Loucy (cell line): ENCODE data around the gene PEX16.

Experiments used
- H2AFZ ChIP-seq: fragments of 200-600 bp; sonication (generic); 2 replicates; pipeline ENCODE4 v1.6.0; 2016; ENCODE audit warnings: antibody characterized with exemption, mild to moderate bottlenecking, low read length, moderate library complexity
- H3F3A ChIP-seq: fragments of 200-600 bp; 2 replicates; pipeline ENCODE4 v1.6.0; 2016; ENCODE audit warnings: antibody characterized with exemption, low read depth, mild to moderate bottlenecking
- H3K27me3 ChIP-seq: fragments of 200-600 bp; sonication (generic); 2 replicates; pipeline ENCODE4 v1.6.1; 2014; ENCODE audit warnings: low read length, mild to moderate bottlenecking; ENCODE audit not compliant: insufficient read depth, poor library complexity, severe bottlenecking
- H3K36me3 ChIP-seq: fragments of 200-600 bp; sonication (generic); 2 replicates; pipeline ENCODE4 v1.6.1; 2016; ENCODE audit warnings: low read length; ENCODE audit not compliant: insufficient read depth
- H3K4me1 ChIP-seq: fragments of 200-600 bp; sonication (generic); 2 replicates; pipeline ENCODE4 v1.5.1; 2014; ENCODE audit warnings: low read length, mild to moderate bottlenecking; ENCODE audit not compliant: insufficient read depth, poor library complexity, severe bottlenecking
- H3K4me2 ChIP-seq: fragments of 200-600 bp; sonication (generic); 2 replicates; pipeline ENCODE4 v1.6.0; 2014; ENCODE audit warnings: antibody characterized with exemption, low read length, low read depth, mild to moderate bottlenecking; ENCODE audit not compliant: poor library complexity, severe bottlenecking
- H3K4me3 ChIP-seq: fragments of 200-600 bp; sonication (generic); 2 replicates; pipeline ENCODE4 v1.5.1; 2014; ENCODE audit warnings: low read length, mild to moderate bottlenecking, mixed read lengths; ENCODE audit not compliant: poor library complexity, severe bottlenecking
- H3K79me2 ChIP-seq: fragments of 200-600 bp; sonication (generic); 2 replicates; pipeline ENCODE4 v1.6.1; 2014; ENCODE audit warnings: low read length; ENCODE audit not compliant: insufficient read depth
- H3K9ac ChIP-seq: fragments of 200-600 bp; sonication (generic); 2 replicates; pipeline ENCODE4 v1.6.0; 2014; ENCODE audit warnings: mild to moderate bottlenecking, low read depth, low read length, moderate library complexity; ENCODE audit not compliant: poor library complexity, severe bottlenecking
- H3K9me2 ChIP-seq: fragments of 200-600 bp; sonication (generic); replicated peaks from 2 replicates; pipeline ENCODE4 v1.6.1; 2016; ENCODE audit warnings: low read depth, low read length, mixed read lengths
- H3K9me3 ChIP-seq: fragments of 200-600 bp; sonication (generic); 2 replicates; pipeline ENCODE4 v1.6.1; 2014; ENCODE audit warnings: mild to moderate bottlenecking, antibody characterized with exemption, low read length, low read depth; ENCODE audit not compliant: insufficient read depth
- H4K20me1 ChIP-seq: fragments of 200-600 bp; sonication (generic); 2 replicates; pipeline ENCODE4 v1.6.0; 2014; ENCODE audit warnings: antibody characterized with exemption, low read length, mild to moderate bottlenecking; ENCODE audit not compliant: insufficient read depth, poor library complexity, severe bottlenecking
- EZH2phosphoT487 ChIP-seq: fragments of 200-600 bp; IDR thresholded peaks from 2 replicates; pipeline ENCODE4 v1.6.1; 2018; ENCODE audit warnings: antibody characterized with exemption, mild to moderate bottlenecking, moderate library complexity, borderline replicate concordance
- TF ChIP-seq, protein P1 (sequence below): fragments of 200-600 bp; sonication (generic); conservative IDR thresholded peaks from 2 replicates; pipeline ENCODE4 v1.5.1; 2014; ENCODE audit warnings: mild to moderate bottlenecking, antibody characterized with exemption, low read length

PEX16 gene

GRCh38 chr11:45960387-45961095, 42.9 kb upstream of the PEX16 start:
- H3K27me3 ChIP-seq = no peaks in the 10 kb centered on the region
- H2AFZ ChIP-seq = no peak overlapping the region
- no peaks in the 10 kb centered on the region for H3F3A ChIP-seq
- H3K4me3 ChIP-seq = no peak overlapping the region
- H3K9me3 ChIP-seq = no peaks in the 10 kb centered on the region
- no peaks in the 10 kb centered on the region for H3K4me1 ChIP-seq
- H3K9me2 ChIP-seq = no peaks in the 10 kb centered on the region
- no peaks in the 10 kb centered on the region for H3K79me2 ChIP-seq
- H3K36me3 ChIP-seq = peaks cover 47% of the 10 kb centered on the region
- TF ChIP-seq, protein P1, sequence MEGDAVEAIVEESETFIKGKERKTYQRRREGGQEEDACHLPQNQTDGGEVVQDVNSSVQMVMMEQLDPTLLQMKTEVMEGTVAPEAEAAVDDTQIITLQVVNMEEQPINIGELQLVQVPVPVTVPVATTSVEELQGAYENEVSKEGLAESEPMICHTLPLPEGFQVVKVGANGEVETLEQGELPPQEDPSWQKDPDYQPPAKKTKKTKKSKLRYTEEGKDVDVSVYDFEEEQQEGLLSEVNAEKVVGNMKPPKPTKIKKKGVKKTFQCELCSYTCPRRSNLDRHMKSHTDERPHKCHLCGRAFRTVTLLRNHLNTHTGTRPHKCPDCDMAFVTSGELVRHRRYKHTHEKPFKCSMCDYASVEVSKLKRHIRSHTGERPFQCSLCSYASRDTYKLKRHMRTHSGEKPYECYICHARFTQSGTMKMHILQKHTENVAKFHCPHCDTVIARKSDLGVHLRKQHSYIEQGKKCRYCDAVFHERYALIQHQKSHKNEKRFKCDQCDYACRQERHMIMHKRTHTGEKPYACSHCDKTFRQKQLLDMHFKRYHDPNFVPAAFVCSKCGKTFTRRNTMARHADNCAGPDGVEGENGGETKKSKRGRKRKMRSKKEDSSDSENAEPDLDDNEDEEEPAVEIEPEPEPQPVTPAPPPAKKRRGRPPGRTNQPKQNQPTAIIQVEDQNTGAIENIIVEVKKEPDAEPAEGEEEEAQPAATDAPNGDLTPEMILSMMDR = no peak
- TF ChIP-seq EZH2phosphoT487 = no peak
- no peak overlapping the region for H3K4me2 ChIP-seq
- H4K20me1 ChIP-seq = no peaks in the 10 kb centered on the region
- H3K9ac ChIP-seq = no peak overlapping the region

- no peaks in the 10 kb centered on the region for H3K4me1 ChIP-seq
- no peaks in the 10 kb centered on the region for H3K9me2 ChIP-seq
- H3K9ac ChIP-seq = no peak overlapping the region
- no peaks in the 10 kb centered on the region for H3K27me3 ChIP-seq
- H4K20me1 ChIP-seq = no peaks in the 10 kb centered on the region
- TF ChIP-seq EZH2phosphoT487 = no peak
- TF ChIP-seq, protein P1 = no peak
- H3F3A ChIP-seq = no peaks in the 10 kb centered on the region
- H3K4me2 ChIP-seq = no peak overlapping the region
- H3K9me3 ChIP-seq = no peaks in the 10 kb centered on the region
- no peak overlapping the region for H2AFZ ChIP-seq
- peaks cover 46% of the 10 kb centered on the region for H3K36me3 ChIP-seq
- H3K79me2 ChIP-seq = no peaks in the 10 kb centered on the region
- H3K4me3 ChIP-seq = no peak overlapping the region
Measured at GRCh38 chr11:45959851-45960250, 42.2 kb upstream of the PEX16 start.

DNA sequence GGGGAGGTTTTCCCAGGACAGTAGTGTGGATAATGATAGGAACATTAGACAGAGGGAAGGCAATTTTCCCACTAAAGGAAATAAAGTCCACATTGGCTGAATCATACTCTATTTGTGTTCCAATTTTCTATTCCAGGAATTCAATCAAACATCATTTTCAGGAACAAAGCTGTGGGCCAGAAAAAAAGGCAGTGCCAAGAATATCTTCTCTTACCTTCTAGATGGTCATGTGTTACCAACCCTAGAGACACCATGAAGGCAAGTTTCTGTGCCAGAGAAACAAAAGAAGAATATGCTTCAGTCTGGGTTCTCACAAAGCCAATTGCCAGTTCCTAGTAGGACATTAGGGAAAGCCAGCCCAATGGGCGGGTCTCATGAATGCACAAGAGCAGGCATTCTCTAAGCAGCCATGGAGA, 32.3 kb upstream of the PEX16 start:
- H3K4me2 ChIP-seq = no peak overlapping the region
- H3K27me3 ChIP-seq = no peaks in the 10 kb centered on the region
- H3K36me3 ChIP-seq = peaks cover 79% of the 10 kb centered on the region; the same call in 1 of the 2 replicates
- no peak for TF ChIP-seq EZH2phosphoT487
- TF ChIP-seq, protein P1 = no peak
- no peaks in the 10 kb centered on the region for H3K79me2 ChIP-seq
- no peaks in the 10 kb centered on the region for H3K9me2 ChIP-seq
- no peaks in the 10 kb centered on the region for H3F3A ChIP-seq
- no peak overlapping the region for H3K9ac ChIP-seq
- no peaks in the 10 kb centered on the region for H3K9me3 ChIP-seq
- H4K20me1 ChIP-seq = no peaks in the 10 kb centered on the region
- no peaks in the 10 kb centered on the region for H3K4me1 ChIP-seq
- H3K4me3 ChIP-seq = no peak overlapping the region
- H2AFZ ChIP-seq = no peak overlapping the region
